Endothelial cell of umbilical vein (primary cell): ENCODE data around the gene ERCC1. TPM values are rescaled to one million over a fixed set of nuclear protein-coding genes. Genes with fewer than 3 reads are reported as not detected.

ENCODE experiments used
- BruUV-seq: library from RNA; stranded (reverse); fragments of 400-500 nt; replicated peaks from 2 replicates; lab custom pipeline; 2021; lab: Mats Ljungman, UMichigan
- CTCF ChIA-PET: fragments of 300-600, 350-600 bp; sonication (Branson Sonifier 250); formaldehyde crosslinking; loops from one replicate; lab custom pipeline; 2021; ENCODE audit warnings: antibody characterized with exemption, inconsistent platforms; lab: Charles Lee
- POLR2A ChIA-PET: fragments of 300-600, 350-600 bp; sonication (Branson Sonifier 250); formaldehyde crosslinking; loops from one replicate; lab custom pipeline; 2021; ENCODE audit warnings: antibody characterized with exemption, inconsistent platforms; lab: Charles Lee
- DNase-seq: peaks from one replicate; pipeline ENCODE4 v3.0.0-alpha.2; 2011; ENCODE audit warnings: low read depth, low spot score
- FAIRE-seq: peaks from 2 replicates; lab custom pipeline; 2011; peaks lifted over from hg19 to GRCh38; lab: Jason Lieb, UNC
- H2AFZ ChIP-seq: 2 replicates; pipeline ENCODE4 v1.6.0; 2012; ENCODE audit warnings: low read depth, low read length, control low read depth, inconsistent platforms
- H3K27ac ChIP-seq: 2 replicates; pipeline ENCODE4 v1.5.1; 2011; ENCODE audit warnings: low read depth, mild to moderate bottlenecking, control low read depth, low read length, moderate library complexity; ENCODE audit not compliant: insufficient read depth
- H3K27me3 ChIP-seq, 2 experiments: 2 replicates each; pipeline versions ENCODE4 v1.6.0 to v1.6.1; 2011; ENCODE audit warnings: low read length in 2 of 2, mixed read lengths in 1 of 2; ENCODE audit not compliant: control insufficient read depth in 2 of 2, insufficient read depth in 2 of 2
- H3K36me3 ChIP-seq, 2 experiments: 2 replicates in 1 of 2; 3 replicates in 1 of 2; pipeline ENCODE4 v1.5.1; 2011; ENCODE audit warnings: low read length in 2 of 2, mild to moderate bottlenecking in 1 of 2, moderate library complexity in 1 of 2; ENCODE audit not compliant: control insufficient read depth in 2 of 2, insufficient read depth in 2 of 2; ENCODE audit errors: extremely low read depth in 1 of 2
- H3K4me1 ChIP-seq: 3 replicates; pipeline ENCODE4 v1.5.1; 2011; ENCODE audit warnings: mild to moderate bottlenecking, low read length; ENCODE audit not compliant: control insufficient read depth, insufficient read depth; ENCODE audit errors: extremely low read depth
- H3K4me2 ChIP-seq: 2 replicates; pipeline ENCODE4 v1.6.1; 2011; ENCODE audit warnings: low read length, control low read depth, mixed read lengths; ENCODE audit not compliant: insufficient read depth
- H3K4me3 ChIP-seq, 3 experiments: fragments of 200-600 bp in 1 of 3; sonication (generic), shearing (Covaris generic) in 1 of 3; replicated peaks in 1 of 3; 2 replicates each; pipeline ENCODE4 v1.5.1; 2011 to 2016; ENCODE audit warnings: control low read depth in 3 of 3, low read length in 3 of 3, mild to moderate bottlenecking in 2 of 3, inconsistent platforms in 1 of 3, low read depth in 1 of 3, moderate library complexity in 1 of 3; ENCODE audit not compliant: insufficient read depth in 1 of 3
- H3K79me2 ChIP-seq: 2 replicates; pipeline ENCODE4 v1.6.0; 2012; ENCODE audit warnings: low read length, inconsistent platforms; ENCODE audit not compliant: control insufficient read depth, insufficient read depth
- H3K9ac ChIP-seq: replicated peaks from 2 replicates; pipeline ENCODE3; 2011; ENCODE audit warnings: low read length, control low read depth; ENCODE audit not compliant: insufficient read depth; ENCODE audit errors: extremely low read depth
- H3K9me1 ChIP-seq: replicated peaks from 3 replicates; pipeline ENCODE4 v1.6.0; 2011; ENCODE audit warnings: mild to moderate bottlenecking, low read length; ENCODE audit not compliant: control insufficient read depth, insufficient read depth; ENCODE audit errors: extremely low read depth
- H3K9me3 ChIP-seq: replicated peaks from 2 replicates; pipeline ENCODE4 v1.5.1; 2012; ENCODE audit warnings: low read length, inconsistent platforms; ENCODE audit not compliant: control insufficient read depth, insufficient read depth
- H4K20me1 ChIP-seq: replicated peaks from 2 replicates; pipeline ENCODE3; 2011; ENCODE audit warnings: mild to moderate bottlenecking, low read length; ENCODE audit not compliant: control insufficient read depth, insufficient read depth; ENCODE audit errors: extremely low read depth
- EZH2 ChIP-seq: IDR thresholded peaks from 2 replicates; pipeline ENCODE4 v1.6.1; 2012; ENCODE audit warnings: borderline replicate concordance, low read depth, mild to moderate bottlenecking, moderate library complexity, low read length, inconsistent platforms; ENCODE audit not compliant: severe bottlenecking
- FOS ChIP-seq: IDR thresholded peaks from 2 replicates; pipeline ENCODE4 v1.6.1; 2011; ENCODE audit warnings: mild to moderate bottlenecking, low read length, moderate library complexity, borderline replicate concordance; ENCODE audit not compliant: insufficient read depth
- GATA2 ChIP-seq: IDR thresholded peaks from 2 replicates; pipeline ENCODE4 v1.7.0; 2011; ENCODE audit warnings: low read depth, mild to moderate bottlenecking, moderate library complexity, mixed read lengths, low read length; ENCODE audit not compliant: insufficient read length, insufficient read depth
- JUN ChIP-seq: IDR thresholded peaks from 2 replicates; pipeline ENCODE4 v1.6.1; 2011; ENCODE audit warnings: borderline replicate concordance, low read depth; ENCODE audit not compliant: insufficient read length, insufficient read depth
- MAX ChIP-seq: IDR thresholded peaks from 2 replicates; pipeline ENCODE4 v1.6.1; 2011; ENCODE audit not compliant: insufficient read depth, insufficient read length
- MYC ChIP-seq: IDR thresholded peaks from one replicate; pipeline ENCODE4 v1.6.1; 2011; ENCODE audit warnings: mild to moderate bottlenecking, low read depth, low read length
- POLR2A ChIP-seq: IDR thresholded peaks from 2 replicates; pipeline ENCODE4 v1.6.1; 2012; ENCODE audit warnings: low read depth, mild to moderate bottlenecking, control low read depth, low read length
- POLR2AphosphoS5 ChIP-seq: IDR thresholded peaks from 2 replicates; pipeline ENCODE4 v1.6.1; 2012; ENCODE audit warnings: low read depth, mild to moderate bottlenecking, control low read depth, low read length, moderate library complexity; ENCODE audit not compliant: insufficient read depth
- dilution Hi-C: fragments of 300-500 bp; cut with MboI; formaldehyde crosslinking; loops from one replicate; pipeline ENCODE4 v1.15.0; 2019; ENCODE audit warnings: low sequenced_read_pairs; ENCODE audit not compliant: extremely low pct_ligation_motif_present
- intact Hi-C: fragments of 100-400 bp; cut with micrococcal nuclease; formaldehyde crosslinking; loops from one replicate; pipeline ENCODE4 v1.10.0; 2022
- polyA plus RNA-seq, 4 experiments: library from polyadenylated mRNA; depleted of rRNA in 3 of 4; stranded (reverse) in 3 of 4; unstranded in 1 of 4; fragments of >200 nt; gene quantifications; 2 replicates each; pipeline versions ENCODE4 v1.2.1 to v1.2.3, GENCODE V29; 2011 to 2012; ENCODE audit warnings: missing spikeins in 1 of 4
- total RNA-seq: library from RNA; stranded (reverse); gene quantifications from 2 replicates; pipeline ENCODE4 v1.2.3, GENCODE V29; 2021
- TF ChIP-seq, protein P1 (sequence below), 2 donors: IDR thresholded peaks; 1 replicate in 1 of 2; 2 replicates in 1 of 2; pipeline ENCODE4 v1.5.1; 2011; ENCODE audit warnings: low read length in 2 of 2, mild to moderate bottlenecking in 2 of 2, moderate library complexity in 2 of 2, control low read depth in 1 of 2, inconsistent platforms in 1 of 2, low read depth in 1 of 2; ENCODE audit not compliant: insufficient read depth in 1 of 2; ENCODE audit errors: extremely low read depth in 1 of 2

Gene ERCC1
- total and polyA plus RNA-seq, 2 donors (not counting 3 experiments of a cell fraction or from before 2014, with no cell fraction given), result 81.8 to 126 TPM

GRCh38 chr19:45395821-45396617 lies 27.7 kb downstream of the ERCC1 start:
- BruUV-seq, result TSS peak; percentile 32
- H3K79me2 ChIP-seq, result peaks cover 5% of the 10 kb centered on the region
- H4K20me1 ChIP-seq, result no peaks in the 10 kb centered on the region

More at GRCh38 chr19:45395821-45396617, 27.7 kb downstream of the ERCC1 start:
- intact Hi-C loops (no loop called here), dilution Hi-C loops (no loop called here)
- POLR2A ChIA-PET, result no interaction called here
- no peak for FAIRE-seq
- CTCF ChIA-PET, result interaction anchor here (1.3 to 2.6 kb wide), 2 partner anchors 8 to 83 kb away, joined by 3 to 9 read pairs; no protein-coding TSS in a partner anchor
- TF ChIP-seq POLR2AphosphoS5, result no peak
- no peak for TF ChIP-seq FOS
- TF ChIP-seq GATA2, result no peak
- no peak for TF ChIP-seq JUN
- no peak for TF ChIP-seq EZH2
- TF ChIP-seq POLR2A, result no peak
- no peak for TF ChIP-seq MAX
- TF ChIP-seq MYC, result no peak
- TF ChIP-seq, protein P1, sequence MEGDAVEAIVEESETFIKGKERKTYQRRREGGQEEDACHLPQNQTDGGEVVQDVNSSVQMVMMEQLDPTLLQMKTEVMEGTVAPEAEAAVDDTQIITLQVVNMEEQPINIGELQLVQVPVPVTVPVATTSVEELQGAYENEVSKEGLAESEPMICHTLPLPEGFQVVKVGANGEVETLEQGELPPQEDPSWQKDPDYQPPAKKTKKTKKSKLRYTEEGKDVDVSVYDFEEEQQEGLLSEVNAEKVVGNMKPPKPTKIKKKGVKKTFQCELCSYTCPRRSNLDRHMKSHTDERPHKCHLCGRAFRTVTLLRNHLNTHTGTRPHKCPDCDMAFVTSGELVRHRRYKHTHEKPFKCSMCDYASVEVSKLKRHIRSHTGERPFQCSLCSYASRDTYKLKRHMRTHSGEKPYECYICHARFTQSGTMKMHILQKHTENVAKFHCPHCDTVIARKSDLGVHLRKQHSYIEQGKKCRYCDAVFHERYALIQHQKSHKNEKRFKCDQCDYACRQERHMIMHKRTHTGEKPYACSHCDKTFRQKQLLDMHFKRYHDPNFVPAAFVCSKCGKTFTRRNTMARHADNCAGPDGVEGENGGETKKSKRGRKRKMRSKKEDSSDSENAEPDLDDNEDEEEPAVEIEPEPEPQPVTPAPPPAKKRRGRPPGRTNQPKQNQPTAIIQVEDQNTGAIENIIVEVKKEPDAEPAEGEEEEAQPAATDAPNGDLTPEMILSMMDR (IDR thresholded peaks at IDR 0.05; ENCODE audit: extremely low read depth in 1 of 2, insufficient read depth in 1 of 2, low read depth in 1 of 2, low read length in 2 of 2), result no peak
- no peak overlapping the region for H3K4me2 ChIP-seq
- peaks cover 5 to 10% of the 10 kb centered on the region in 2 experiments for H3K36me3 ChIP-seq
- no peak overlapping the region for H3K4me3 ChIP-seq
- H3K9me3 ChIP-seq, result no peaks in the 10 kb centered on the region
- peaks cover 3% of the 10 kb centered on the region for H3K4me1 ChIP-seq
- DNase-seq, result no peak
- no peak overlapping the region for H3K9ac ChIP-seq
- no peaks in the 10 kb centered on the region for H3K27me3 ChIP-seq
- H2AFZ ChIP-seq, result no peak overlapping the region
- no peaks in the 10 kb centered on the region for H3K9me1 ChIP-seq
- H3K27ac ChIP-seq, result no peak overlapping the region
